GM23338 (cell line): ENCODE measurements around the gene ATP6V1G3. TPM values are rescaled to one million over a fixed set of nuclear protein-coding genes. Genes with fewer than 3 reads are reported as not detected.

Experiments
- ATAC-seq: fragments of 200-7000 bp; cut with Tn5 transposase; 3 replicates; pipeline ENCODE4 v1.9.1; 2020
- DNase-seq: peaks from one replicate; pipeline ENCODE4 v3.0.0-alpha.2; 2015; ENCODE audit warnings: low spot score
- H2AFZ ChIP-seq: fragments of 200-600 bp; sonication (generic); 2 replicates; pipeline ENCODE4 v1.8.0; 2016; ENCODE audit warnings: antibody characterized with exemption, mild to moderate bottlenecking, moderate library complexity
- H3F3A ChIP-seq: fragments of 200-600 bp; sonication (generic); replicated peaks from 2 replicates; pipeline ENCODE4 v1.8.0; 2017; ENCODE audit warnings: antibody characterized with exemption, mixed run types, low read depth
- H3K27ac ChIP-seq: fragments of 200-600 bp; sonication (generic); 2 replicates; pipeline ENCODE4 v1.6.1; 2016; ENCODE audit warnings: low read depth
- H3K27me3 ChIP-seq: fragments of 200-600 bp; sonication (generic); 2 replicates; pipeline ENCODE4 v1.8.0; 2016; ENCODE audit warnings: mild to moderate bottlenecking, mixed run types, moderate library complexity; ENCODE audit not compliant: insufficient read depth
- H3K36me3 ChIP-seq: fragments of 200-600 bp; sonication (generic); 2 replicates; pipeline ENCODE4 v1.8.0; 2016; ENCODE audit warnings: mild to moderate bottlenecking; ENCODE audit not compliant: insufficient read depth
- H3K4me1 ChIP-seq: fragments of 200-600 bp; sonication (generic); 2 replicates; pipeline ENCODE4 v1.8.0; 2016; ENCODE audit warnings: mild to moderate bottlenecking, moderate library complexity; ENCODE audit not compliant: insufficient read depth
- H3K4me2 ChIP-seq: fragments of 200-600 bp; sonication (generic); 2 replicates; pipeline ENCODE4 v1.7.1; 2017; ENCODE audit warnings: mixed run types
- H3K4me3 ChIP-seq: fragments of 200-600 bp; sonication (generic); 2 replicates; pipeline ENCODE4 v1.6.1; 2016; ENCODE audit warnings: mixed run types
- H3K79me2 ChIP-seq: fragments of 200-600 bp; sonication (generic); replicated peaks from 2 replicates; pipeline ENCODE4 v1.8.0; 2017; ENCODE audit warnings: mild to moderate bottlenecking; ENCODE audit not compliant: insufficient read depth
- H3K9me2 ChIP-seq: fragments of 200-600 bp; sonication (generic); 2 replicates; pipeline ENCODE4 v1.8.0; 2017; ENCODE audit not compliant: insufficient read depth
- H4K20me1 ChIP-seq: fragments of 200-600 bp; sonication (generic); replicated peaks from 2 replicates; pipeline ENCODE4 v1.8.0; 2017; ENCODE audit warnings: mild to moderate bottlenecking; ENCODE audit not compliant: insufficient read depth
- H3K27ac Mint-ChIP-seq: 2 replicates; pipeline ENCODE4 v1.8.0; 2020; ENCODE audit warnings: inconsistent platforms, mild to moderate bottlenecking, moderate library complexity, mixed read lengths
- H3K27me3 Mint-ChIP-seq: 3 replicates; pipeline ENCODE4 v1.8.0; 2022; ENCODE audit warnings: low read depth, mild to moderate bottlenecking, moderate library complexity, mixed read lengths, inconsistent platforms; ENCODE audit not compliant: insufficient read depth, poor library complexity
- H3K36me3 Mint-ChIP-seq: 3 replicates; pipeline ENCODE4 v1.8.0; 2021; ENCODE audit warnings: low read depth, mild to moderate bottlenecking, inconsistent platforms, moderate library complexity, mixed read lengths
- H3K4me1 Mint-ChIP-seq: 3 replicates; pipeline ENCODE4 v1.8.0; 2020; ENCODE audit warnings: mild to moderate bottlenecking, inconsistent platforms, mixed read lengths
- H3K4me3 Mint-ChIP-seq: 3 replicates; pipeline ENCODE4 v1.8.0; 2021; ENCODE audit warnings: moderate library complexity, mild to moderate bottlenecking, inconsistent platforms, mixed read lengths
- H3K9me3 Mint-ChIP-seq: 3 replicates; pipeline ENCODE4 v1.8.0; 2020; ENCODE audit warnings: moderate library complexity, mild to moderate bottlenecking, inconsistent platforms, mixed read lengths
- EZH2phosphoT487 ChIP-seq: fragments of 200-600 bp; sonication (generic); IDR thresholded peaks from one replicate; pipeline ENCODE4 v1.8.1; 2018; ENCODE audit warnings: antibody characterized with exemption; ENCODE audit not compliant: unreplicated experiment
- JUNB ChIP-seq: IDR thresholded peaks from one replicate; pipeline ENCODE4 v1.6.1; 2016; ENCODE audit warnings: antibody characterized with exemption; ENCODE audit not compliant: unreplicated experiment
- NANOG ChIP-seq: IDR thresholded peaks from 2 replicates; pipeline ENCODE4 v1.6.1; 2016; ENCODE audit warnings: antibody characterized with exemption, borderline replicate concordance
- POLR2AphosphoS5 ChIP-seq: IDR thresholded peaks from 2 replicates; pipeline ENCODE4 v1.6.1; 2016; ENCODE audit warnings: antibody characterized with exemption, low read depth
- ZNF114 ChIP-seq: fragments of 250-450 bp; sonication (Bioruptor Pico); IDR thresholded peaks from 2 replicates; pipeline ENCODE4 v1.5.0; 2020; ENCODE audit warnings: mild to moderate bottlenecking, moderate library complexity
- ZNF331 ChIP-seq: fragments of 250-450 bp; sonication (Bioruptor Pico); IDR thresholded peaks from 2 replicates; pipeline ENCODE4 v1.5.0; 2020; ENCODE audit warnings: low read depth, mild to moderate bottlenecking, moderate library complexity
- polyA plus RNA-seq: library from polyadenylated mRNA; unstranded; fragments of >200 nt; fragmentation: Nextera tagmentation; extraction: Ambion mirVana; gene quantifications from 2 replicates; pipeline ENCODE4 v1.2.1, GENCODE V29; 2016
- total RNA-seq: library from RNA; depleted of rRNA; stranded (reverse); fragments of >200 nt; shearing (Covaris generic); gene quantifications from 2 replicates; pipeline ENCODE4 v1.2.3, GENCODE V29; 2014
- TF ChIP-seq, protein P1 (sequence below), 2 experiments: fragments of 200-600 bp in 1 of 2; sonication (generic) in 1 of 2; conservative IDR thresholded peaks; 2 replicates each; pipeline versions ENCODE4 v1.5.1 to v1.6.1; 2016 to 2017; ENCODE audit warnings: antibody characterized with exemption in 2 of 2, low read depth in 2 of 2, mild to moderate bottlenecking in 2 of 2, moderate library complexity in 1 of 2
- TF ChIP-seq, protein P2 (sequence below): IDR thresholded peaks from one replicate; pipeline ENCODE4 v1.6.1; 2018; ENCODE audit warnings: antibody characterized with exemption; ENCODE audit not compliant: unreplicated experiment

The ATP6V1G3 gene
- total and polyA plus RNA-seq, 2 experiments from 2014 or later: not detected

DNA sequence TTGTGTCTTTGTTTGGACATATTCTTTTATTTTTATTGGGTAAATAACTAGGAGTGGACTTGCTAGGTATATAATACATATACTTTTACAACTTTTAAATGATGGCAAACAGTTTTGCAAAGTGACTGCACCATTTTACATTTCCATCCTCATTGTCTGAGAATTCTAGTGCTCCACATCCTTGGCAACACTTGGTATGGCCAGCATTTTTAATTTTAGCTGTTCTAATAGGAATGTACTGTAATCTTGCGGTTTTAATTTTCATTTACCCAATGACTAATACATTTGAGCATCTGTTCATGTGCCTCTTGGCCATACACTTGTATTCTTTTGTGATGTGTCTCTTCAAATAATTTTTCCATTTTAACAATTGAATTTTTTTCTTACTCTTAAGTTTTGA, 37.0 kb upstream of the ATP6V1G3 start:
- Mint-ChIP-seq H3K4me1 (no peaks in the 10 kb centered on the region), H3K27ac (no peak overlapping the region), H3K27me3 (no peaks in the 10 kb centered on the region), H3K4me3 (no peak overlapping the region), H3K36me3 (peaks cover 3% of the 10 kb centered on the region; the same call in 2 of the 3 replicates), H3K9me3 (peaks cover 4% of the 10 kb centered on the region; the same call in 1 of the 3 replicates)
- Histone ChIP-seq H2AFZ (no peak overlapping the region), H3K36me3 (no peaks in the 10 kb centered on the region), H3F3A (no peaks in the 10 kb centered on the region), H3K4me3 (no peak overlapping the region), H3K27me3 (no peaks in the 10 kb centered on the region), H3K4me1 (no peaks in the 10 kb centered on the region), H3K27ac (no peak overlapping the region), H3K9me2 (no peaks in the 10 kb centered on the region), H3K79me2 (no peaks in the 10 kb centered on the region), H3K4me2 (no peak overlapping the region), H4K20me1 (no peaks in the 10 kb centered on the region)
- TF ChIP-seq, protein P1, sequence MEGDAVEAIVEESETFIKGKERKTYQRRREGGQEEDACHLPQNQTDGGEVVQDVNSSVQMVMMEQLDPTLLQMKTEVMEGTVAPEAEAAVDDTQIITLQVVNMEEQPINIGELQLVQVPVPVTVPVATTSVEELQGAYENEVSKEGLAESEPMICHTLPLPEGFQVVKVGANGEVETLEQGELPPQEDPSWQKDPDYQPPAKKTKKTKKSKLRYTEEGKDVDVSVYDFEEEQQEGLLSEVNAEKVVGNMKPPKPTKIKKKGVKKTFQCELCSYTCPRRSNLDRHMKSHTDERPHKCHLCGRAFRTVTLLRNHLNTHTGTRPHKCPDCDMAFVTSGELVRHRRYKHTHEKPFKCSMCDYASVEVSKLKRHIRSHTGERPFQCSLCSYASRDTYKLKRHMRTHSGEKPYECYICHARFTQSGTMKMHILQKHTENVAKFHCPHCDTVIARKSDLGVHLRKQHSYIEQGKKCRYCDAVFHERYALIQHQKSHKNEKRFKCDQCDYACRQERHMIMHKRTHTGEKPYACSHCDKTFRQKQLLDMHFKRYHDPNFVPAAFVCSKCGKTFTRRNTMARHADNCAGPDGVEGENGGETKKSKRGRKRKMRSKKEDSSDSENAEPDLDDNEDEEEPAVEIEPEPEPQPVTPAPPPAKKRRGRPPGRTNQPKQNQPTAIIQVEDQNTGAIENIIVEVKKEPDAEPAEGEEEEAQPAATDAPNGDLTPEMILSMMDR (conservative IDR thresholded peaks at IDR 0.05; ENCODE audit: low read depth in 2 of 2): no peak
- TF ChIP-seq ZNF114 (CRISPR knock-in tag) (no peak), NANOG (no peak)
- DNase-seq (no peak), ATAC-seq (no peak)

DNA sequence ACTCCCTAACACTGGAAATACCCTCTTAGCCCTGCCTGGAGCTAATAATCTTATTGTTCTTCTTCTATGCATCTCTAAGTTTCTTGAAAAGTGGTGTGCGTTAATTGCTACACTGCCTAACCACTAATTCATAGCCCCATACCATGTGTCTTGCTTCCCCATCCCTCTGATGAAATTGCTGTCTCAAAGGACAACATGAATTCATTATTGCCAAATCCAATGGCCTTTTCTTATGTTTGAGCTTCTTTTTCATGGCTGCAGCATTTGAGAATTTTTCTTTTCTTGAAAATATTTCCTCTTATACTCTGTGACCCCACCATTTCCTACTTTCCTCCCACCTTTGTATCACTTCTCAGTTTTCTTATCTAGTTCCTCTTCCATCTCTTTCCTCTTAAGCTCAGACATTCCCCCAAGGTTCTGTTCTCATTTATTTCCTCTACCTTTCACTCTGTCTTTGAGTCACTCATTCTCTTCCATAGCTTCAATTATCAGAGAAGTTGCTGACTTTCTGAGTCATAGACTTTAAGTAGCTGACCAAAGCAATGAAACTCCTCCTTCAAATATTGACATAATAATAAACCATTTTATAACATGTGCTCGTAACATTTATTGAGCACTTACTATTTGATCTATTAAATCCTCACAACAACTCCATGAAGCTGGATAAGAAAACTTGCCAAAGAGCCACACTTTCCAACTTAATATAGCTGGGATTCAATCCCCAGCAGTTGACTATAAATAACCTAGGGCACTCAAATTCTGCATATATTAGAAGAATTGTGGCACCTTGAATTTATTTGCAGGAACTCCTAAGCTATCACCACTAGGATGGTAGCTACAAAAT, 35.5 kb upstream of the ATP6V1G3 start:
- no peaks in the 10 kb centered on the region; the same call in 2 of the 3 replicates for H3K36me3 Mint-ChIP-seq
- Histone ChIP-seq H3K27ac (no peak overlapping the region), H3K9me2 (no peaks in the 10 kb centered on the region), H3K79me2 (no peaks in the 10 kb centered on the region), H3K36me3 (no peaks in the 10 kb centered on the region), H3K27me3 (no peaks in the 10 kb centered on the region), H3K4me2 (no peak overlapping the region), H4K20me1 (no peaks in the 10 kb centered on the region), H2AFZ (no peak overlapping the region; the same call in 1 of the 2 replicates), H3K4me1 (no peaks in the 10 kb centered on the region), H3K4me3 (no peak overlapping the region), H3F3A (no peaks in the 10 kb centered on the region)
- no peaks in the 10 kb centered on the region for H3K9me3 Mint-ChIP-seq
- no peak overlapping the region for H3K4me3 Mint-ChIP-seq
- no peaks in the 10 kb centered on the region for H3K27me3 Mint-ChIP-seq
- ATAC-seq: no peak
- no peaks in the 10 kb centered on the region for H3K4me1 Mint-ChIP-seq
- H3K27ac Mint-ChIP-seq: no peak overlapping the region
- DNase-seq: no peak
- TF ChIP-seq POLR2AphosphoS5 (no peak), ZNF114 (CRISPR knock-in tag) (no peak), ZNF331 (CRISPR knock-in tag) (no peak), EZH2phosphoT487 (no peak), JUNB (no peak)
- TF ChIP-seq, protein P2, sequence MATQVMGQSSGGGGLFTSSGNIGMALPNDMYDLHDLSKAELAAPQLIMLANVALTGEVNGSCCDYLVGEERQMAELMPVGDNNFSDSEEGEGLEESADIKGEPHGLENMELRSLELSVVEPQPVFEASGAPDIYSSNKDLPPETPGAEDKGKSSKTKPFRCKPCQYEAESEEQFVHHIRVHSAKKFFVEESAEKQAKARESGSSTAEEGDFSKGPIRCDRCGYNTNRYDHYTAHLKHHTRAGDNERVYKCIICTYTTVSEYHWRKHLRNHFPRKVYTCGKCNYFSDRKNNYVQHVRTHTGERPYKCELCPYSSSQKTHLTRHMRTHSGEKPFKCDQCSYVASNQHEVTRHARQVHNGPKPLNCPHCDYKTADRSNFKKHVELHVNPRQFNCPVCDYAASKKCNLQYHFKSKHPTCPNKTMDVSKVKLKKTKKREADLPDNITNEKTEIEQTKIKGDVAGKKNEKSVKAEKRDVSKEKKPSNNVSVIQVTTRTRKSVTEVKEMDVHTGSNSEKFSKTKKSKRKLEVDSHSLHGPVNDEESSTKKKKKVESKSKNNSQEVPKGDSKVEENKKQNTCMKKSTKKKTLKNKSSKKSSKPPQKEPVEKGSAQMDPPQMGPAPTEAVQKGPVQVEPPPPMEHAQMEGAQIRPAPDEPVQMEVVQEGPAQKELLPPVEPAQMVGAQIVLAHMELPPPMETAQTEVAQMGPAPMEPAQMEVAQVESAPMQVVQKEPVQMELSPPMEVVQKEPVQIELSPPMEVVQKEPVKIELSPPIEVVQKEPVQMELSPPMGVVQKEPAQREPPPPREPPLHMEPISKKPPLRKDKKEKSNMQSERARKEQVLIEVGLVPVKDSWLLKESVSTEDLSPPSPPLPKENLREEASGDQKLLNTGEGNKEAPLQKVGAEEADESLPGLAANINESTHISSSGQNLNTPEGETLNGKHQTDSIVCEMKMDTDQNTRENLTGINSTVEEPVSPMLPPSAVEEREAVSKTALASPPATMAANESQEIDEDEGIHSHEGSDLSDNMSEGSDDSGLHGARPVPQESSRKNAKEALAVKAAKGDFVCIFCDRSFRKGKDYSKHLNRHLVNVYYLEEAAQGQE: no peak
- TF ChIP-seq, protein P1 (conservative IDR thresholded peaks at IDR 0.05; ENCODE audit: low read depth in 2 of 2): no peak
